AG04450 (cell line): ENCODE measurements around the gene GPS2. TPM values are rescaled to one million over a fixed set of nuclear protein-coding genes. Genes with fewer than 3 reads are reported as not detected.

ENCODE experiments used
- CTCF ChIA-PET: fragments of 300-600, 350-600 bp; formaldehyde crosslinking; extraction: SDS; loops from one replicate; lab custom pipeline; 2022; ENCODE audit warnings: antibody characterized with exemption, inconsistent platforms; lab: Charles Lee
- POLR2A ChIA-PET: fragments of 350-600 bp; formaldehyde crosslinking; extraction: SDS; loops from one replicate; lab custom pipeline; 2021; ENCODE audit warnings: antibody characterized with exemption, inconsistent platforms; lab: Yijun Ruan, JAX
- DNase-seq: peaks from one replicate; pipeline ENCODE4 v3.0.0-alpha.2; 2011; ENCODE audit warnings: low read depth, low spot score
- H3K27ac ChIP-seq: one replicate; pipeline ENCODE4 v1.5.1; 2012; ENCODE audit warnings: low read depth, low read length, control low read depth
- H3K27me3 ChIP-seq: one replicate; pipeline ENCODE4 v1.6.0; 2012; ENCODE audit warnings: low read length; ENCODE audit not compliant: control insufficient read depth, insufficient read depth
- H3K4me3 ChIP-seq: 2 replicates; pipeline ENCODE4 v1.5.1; 2011; ENCODE audit warnings: mild to moderate bottlenecking, low read depth, low read length, control low read depth
- H3K9me3 ChIP-seq: 2 replicates; pipeline ENCODE4 v1.5.1; 2012; ENCODE audit warnings: low read length; ENCODE audit not compliant: control insufficient read depth, insufficient read depth
- polyA plus RNA-seq: library from polyadenylated mRNA; depleted of rRNA; stranded (reverse); fragments of >200 nt; gene quantifications from 2 replicates; pipeline ENCODE4 v1.2.3, GENCODE V29; 2011
- TF ChIP-seq, protein P1 (sequence below): IDR thresholded peaks from 2 replicates; pipeline ENCODE4 v1.5.1; 2011; ENCODE audit warnings: low read depth, low read length, control low read depth, inconsistent platforms

The GPS2 gene
- polyA plus RNA-seq, 1 experiment, result 22.2 TPM

DNA sequence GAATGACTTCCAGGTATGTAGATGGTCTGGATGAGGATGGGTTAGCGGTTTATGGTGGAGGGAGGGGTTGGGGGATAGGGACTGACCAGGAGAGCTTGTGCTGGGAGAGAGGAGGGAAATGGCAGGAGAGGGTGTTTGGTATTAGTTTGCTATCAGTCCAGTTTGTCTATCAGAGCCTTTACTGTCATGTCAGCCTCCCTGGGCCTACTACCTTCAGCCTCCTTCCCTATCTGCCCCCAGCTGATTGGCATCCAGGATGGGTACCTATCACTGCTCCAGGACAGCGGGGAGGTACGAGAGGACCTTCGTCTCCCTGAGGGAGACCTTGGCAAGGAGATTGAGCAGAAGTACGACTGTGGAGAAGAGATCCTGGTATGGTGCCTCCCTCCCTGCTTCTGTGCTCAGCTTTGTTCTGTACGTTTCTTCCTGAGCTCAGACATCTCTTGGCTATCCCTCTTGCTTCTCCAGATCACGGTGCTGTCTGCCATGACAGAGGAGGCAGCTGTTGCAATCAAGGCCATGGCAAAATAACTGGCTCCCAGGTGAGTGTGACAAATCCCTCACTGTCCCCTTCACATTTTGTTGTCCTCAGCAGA is 4.0 kb downstream of the GPS2 start:
- H3K27ac ChIP-seq, result no peak overlapping the region
- TF ChIP-seq, protein P1, sequence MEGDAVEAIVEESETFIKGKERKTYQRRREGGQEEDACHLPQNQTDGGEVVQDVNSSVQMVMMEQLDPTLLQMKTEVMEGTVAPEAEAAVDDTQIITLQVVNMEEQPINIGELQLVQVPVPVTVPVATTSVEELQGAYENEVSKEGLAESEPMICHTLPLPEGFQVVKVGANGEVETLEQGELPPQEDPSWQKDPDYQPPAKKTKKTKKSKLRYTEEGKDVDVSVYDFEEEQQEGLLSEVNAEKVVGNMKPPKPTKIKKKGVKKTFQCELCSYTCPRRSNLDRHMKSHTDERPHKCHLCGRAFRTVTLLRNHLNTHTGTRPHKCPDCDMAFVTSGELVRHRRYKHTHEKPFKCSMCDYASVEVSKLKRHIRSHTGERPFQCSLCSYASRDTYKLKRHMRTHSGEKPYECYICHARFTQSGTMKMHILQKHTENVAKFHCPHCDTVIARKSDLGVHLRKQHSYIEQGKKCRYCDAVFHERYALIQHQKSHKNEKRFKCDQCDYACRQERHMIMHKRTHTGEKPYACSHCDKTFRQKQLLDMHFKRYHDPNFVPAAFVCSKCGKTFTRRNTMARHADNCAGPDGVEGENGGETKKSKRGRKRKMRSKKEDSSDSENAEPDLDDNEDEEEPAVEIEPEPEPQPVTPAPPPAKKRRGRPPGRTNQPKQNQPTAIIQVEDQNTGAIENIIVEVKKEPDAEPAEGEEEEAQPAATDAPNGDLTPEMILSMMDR, result no peak
- H3K9me3 ChIP-seq, result peaks cover 6% of the 10 kb centered on the region; the same call in 1 of the 2 replicates
- H3K4me3 ChIP-seq, result no peak overlapping the region
- no peaks in the 10 kb centered on the region for H3K27me3 ChIP-seq
- ChIA-PET POLR2A (interaction anchor here (0.6 kb wide), 1 partner anchor 50 kb away, joined by 4 read pairs; no protein-coding TSS in a partner anchor), CTCF (interaction anchor here (1.6 kb wide), 1 partner anchor 14 kb away, joined by 4 read pairs; no protein-coding TSS in a partner anchor)
- DNase-seq, result no peak

DNA sequence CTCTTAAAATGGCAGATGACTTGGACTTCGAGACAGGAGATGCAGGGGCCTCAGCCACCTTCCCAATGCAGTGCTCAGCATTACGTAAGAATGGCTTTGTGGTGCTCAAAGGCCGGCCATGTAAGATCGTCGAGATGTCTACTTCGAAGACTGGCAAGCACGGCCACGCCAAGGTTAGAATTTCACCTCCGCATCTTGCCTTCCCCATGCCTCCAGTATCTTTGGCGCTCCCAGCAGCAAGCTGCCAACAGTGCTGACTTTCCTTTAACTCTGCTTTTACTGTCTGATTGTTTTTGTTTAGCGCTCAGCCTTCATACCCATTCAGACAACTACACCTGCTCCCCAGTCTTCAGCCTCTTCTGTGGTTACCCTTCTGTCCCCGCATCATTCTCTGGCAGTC is 5.5 kb downstream of the GPS2 start:
- DNase-seq, result no peak
- TF ChIP-seq, protein P1, result no peak
- no peaks in the 10 kb centered on the region for H3K27me3 ChIP-seq
- POLR2A ChIA-PET, result interaction anchor here (0.6 to 1.5 kb wide), 2 partner anchors 75 to 1753 kb away, joined by 3 read pairs; partner anchors contain the start of gene DVL2
- H3K9me3 ChIP-seq, result peaks cover 4% of the 10 kb centered on the region; the same call in 1 of the 2 replicates
- CTCF ChIA-PET, result interaction anchor here (0.9 to 1.8 kb wide), 2 partner anchors 14 to 15 kb away, joined by 3 to 5 read pairs; no protein-coding TSS in a partner anchor
- H3K27ac ChIP-seq, result no peak overlapping the region
- H3K4me3 ChIP-seq, result peak overlapping the region; percentile 17

DNA sequence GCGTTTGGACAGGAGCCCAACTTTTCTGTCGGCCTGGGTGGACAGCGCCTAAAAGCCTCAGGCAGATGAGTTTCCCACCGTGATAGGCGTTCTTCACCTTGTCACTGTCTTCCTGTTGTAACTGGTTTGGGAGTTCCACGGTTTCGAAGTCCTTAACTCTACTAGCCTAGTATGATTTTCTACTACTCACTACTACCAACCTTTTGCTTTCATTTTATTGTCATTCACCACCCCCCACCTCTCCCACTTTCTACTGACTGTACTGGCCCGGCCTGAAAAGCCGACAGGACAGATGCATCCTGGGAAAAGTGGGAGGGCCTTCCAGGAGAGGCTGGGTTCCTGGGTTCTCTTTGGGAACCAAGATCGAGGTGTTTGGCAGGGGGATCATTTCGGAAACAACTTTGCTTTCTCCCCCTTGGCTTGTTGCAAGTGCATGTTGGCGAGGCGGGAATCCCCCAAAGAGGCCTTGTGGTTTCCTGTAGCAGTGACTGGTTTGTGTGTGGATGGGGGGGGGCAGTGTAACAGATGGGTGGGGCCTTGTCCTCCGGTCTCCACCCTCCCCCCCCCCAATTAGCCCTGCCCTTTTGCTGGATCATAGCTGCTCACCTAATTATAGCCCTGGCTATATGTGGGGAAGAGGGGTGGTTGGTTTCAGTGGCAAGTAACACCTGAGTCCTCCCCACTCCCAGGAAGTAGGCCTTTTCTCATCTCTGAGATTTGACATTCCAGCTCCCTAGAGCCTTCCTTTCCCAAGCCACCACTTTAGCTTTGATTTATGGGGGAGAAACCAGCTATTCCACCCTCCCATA is 6.3 kb downstream of the GPS2 start:
- Histone ChIP-seq H3K4me3 (peak overlapping the region; percentile 87), H3K9me3 (peaks cover 4% of the 10 kb centered on the region; the same call in 1 of the 2 replicates), H3K27me3 (no peaks in the 10 kb centered on the region), H3K27ac (peak overlapping the region; percentile 87)
- DNase-seq, result no peak
- POLR2A ChIA-PET, result interaction anchor here (0.6 to 1.5 kb wide), 2 partner anchors 74 to 1752 kb away, joined by 3 read pairs; partner anchors contain the start of gene DVL2
- TF ChIP-seq, protein P1, result no peak
- CTCF ChIA-PET, result interaction anchor here (1.8 kb wide), 1 partner anchor 16 kb away, joined by 5 read pairs; no protein-coding TSS in a partner anchor

DNA sequence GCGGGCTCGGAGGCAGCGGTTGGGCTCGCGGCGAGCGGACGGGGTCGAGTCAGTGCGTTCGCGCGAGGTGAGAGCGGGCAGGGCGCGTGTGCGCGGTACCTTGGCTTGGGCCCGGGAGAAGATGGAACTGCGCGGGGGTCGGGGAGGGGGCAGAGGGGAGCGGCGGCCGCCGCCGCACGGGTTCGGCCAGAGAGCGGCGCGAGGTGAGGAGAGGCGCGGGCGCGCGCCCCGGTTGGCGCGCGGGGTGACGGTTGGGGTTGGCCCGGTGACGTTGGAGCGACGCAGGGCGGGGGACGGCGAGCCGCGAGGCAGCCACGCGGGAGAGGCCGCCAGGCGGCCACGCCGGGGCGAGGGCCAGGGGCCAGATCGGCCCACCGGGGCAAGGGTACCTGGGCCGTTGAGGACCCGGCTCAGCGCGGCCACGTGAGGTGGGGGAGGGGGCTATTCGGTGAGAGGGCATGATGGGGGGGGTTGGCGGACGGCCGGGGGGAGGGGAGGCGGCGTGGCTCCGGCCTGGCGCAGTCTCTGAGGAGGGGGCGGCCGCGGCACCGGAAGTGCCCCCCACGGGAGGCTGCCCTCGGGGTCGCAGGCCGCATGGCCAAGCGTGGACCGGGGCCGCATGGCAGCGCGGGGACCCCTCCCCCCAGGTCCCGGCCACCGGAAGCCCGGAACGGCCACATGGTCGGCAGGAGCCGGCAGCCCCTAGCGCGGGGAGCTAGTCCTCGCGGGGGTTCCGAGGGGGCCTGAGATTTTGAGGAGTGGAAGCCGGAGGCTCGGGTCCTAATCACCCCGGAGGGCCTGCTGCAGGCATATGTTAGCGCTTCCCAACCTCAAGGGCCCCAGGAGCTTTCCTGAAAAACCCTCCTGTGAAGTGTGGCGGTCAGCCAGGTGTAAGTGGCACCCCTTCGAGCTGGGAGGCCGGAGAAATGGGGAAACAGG is 7.2 kb downstream of the GPS2 start:
- ChIA-PET CTCF (no interaction called here), POLR2A (interaction anchor here (0.5 to 1.5 kb wide), 2 partner anchors 68 to 73 kb away, joined by 3 read pairs; partner anchors contain the start of gene DVL2)
- Histone ChIP-seq H3K27ac (peak overlapping the region; percentile 87), H3K27me3 (no peaks in the 10 kb centered on the region), H3K4me3 (peak overlapping the region; percentile 87), H3K9me3 (peaks cover 4% of the 10 kb centered on the region; the same call in 1 of the 2 replicates)
- TF ChIP-seq, protein P1, result no peak
- no peak for DNase-seq
